ENCODE results near the gene PKIG. TPM values are rescaled to one million over a fixed set of nuclear protein-coding genes. Genes with fewer than 3 reads are reported as not detected.

Gene PKIG
- total and polyA plus RNA-seq, 10 of the 15 experiments (the other 5 are each of a cell fraction or from before 2014, with no cell fraction given), result 5.7 to 82.3 (median 39.7) TPM

DNA sequence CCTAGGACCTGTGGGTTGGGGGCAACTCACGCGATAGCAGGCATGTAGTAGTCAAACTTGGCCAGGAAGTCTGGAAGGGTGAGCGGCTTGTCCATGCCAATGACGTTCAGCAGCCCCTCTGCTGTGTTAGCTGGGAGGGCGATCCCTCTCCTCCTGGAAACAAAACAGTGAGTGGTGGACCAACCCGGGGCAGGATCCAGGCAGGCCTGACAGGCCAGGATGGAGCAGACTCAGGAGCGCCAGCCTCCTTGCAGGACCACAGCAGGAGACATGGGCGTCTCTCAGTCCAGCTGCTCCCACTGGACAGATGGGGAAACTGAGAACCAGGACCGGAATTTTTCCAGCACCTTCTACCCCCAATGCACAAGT lies 46.6 kb downstream of the PKIG start:
- Histone ChIP-seq H3K27me3 (replicated peaks in 1 of 2; ENCODE audit: control insufficient read depth in 2 of 2, insufficient read depth in 2 of 2, low read length in 1 of 2) (no peaks in the 10 kb centered on the region), H3K4me3 (no peak overlapping the region), H3K4me1 (ENCODE audit: control insufficient read depth, insufficient read depth, low read length) (no peaks in the 10 kb centered on the region), H2AFZ (ENCODE audit: control insufficient read depth, low read depth, low read length) (no peak overlapping the region), H3K27ac (ENCODE audit: control insufficient read depth, insufficient read depth) (no peak overlapping the region), H3K36me3 (ENCODE audit: control insufficient read depth in 2 of 2, insufficient read depth in 2 of 2, low read length in 1 of 2) (peaks cover 15 to 18% of the 10 kb centered on the region in 2 experiments), H3K79me2 (ENCODE audit: control insufficient read depth, insufficient read depth, low read length) (no peaks in the 10 kb centered on the region), H3K9ac (ENCODE audit: control insufficient read depth, insufficient read depth, low read length) (no peak overlapping the region), H3K4me2 (ENCODE audit: control insufficient read depth, insufficient read depth) (no peak overlapping the region), H4K20me1 (ENCODE audit: control insufficient read depth, insufficient read depth) (no peaks in the 10 kb centered on the region), H3K9me3 (replicated peaks; ENCODE audit: control insufficient read depth, insufficient read depth, low read length) (no peaks in the 10 kb centered on the region; the same call in 2 of the 3 replicates)
- DNase-seq (ENCODE audit: low read depth, low spot score) (no peak), ATAC-seq (no peak), FAIRE-seq (no peak)
- BruUV-seq (replicated peaks), result no TSS peak
- in situ Hi-C loops (cut with MboI) (no loop called here), intact Hi-C loops (cut with micrococcal nuclease; ENCODE audit: unreplicated experiment) (no loop called here)
- ChIA-PET RAD21 (ENCODE audit: unreplicated experiment) (no interaction called here), SMC1A (ENCODE audit: uncharacterized antibody, unreplicated experiment) (no interaction called here), POLR2A (interaction anchor here (0.5 kb wide), 1 partner anchor 38 kb away, joined by 5 read pairs; no protein-coding TSS in a partner anchor), CTCF (no interaction called here)
- WGBS (ENCODE audit: insufficient coverage, insufficient replicate concordance, low lambda C conversion rate, missing lambda C conversion rate), result 94% methylated on average over 9 of the region's 9 CpGs
- TF ChIP-seq ESRRA (IDR thresholded peaks at IDR 0.05; ENCODE audit: low read length), result no peak
- no peak for TF ChIP-seq CEBPZ (IDR thresholded peaks at IDR 0.05; ENCODE audit: low read depth, low read length)
- TF ChIP-seq SIN3A (IDR thresholded peaks at IDR 0.05; ENCODE audit: low read depth, low read length), result no peak
- no peak for TF ChIP-seq PAX8 (IDR thresholded peaks at IDR 0.05)
- no peak for TF ChIP-seq FOXK2 (IDR thresholded peaks at IDR 0.05)
- TF ChIP-seq RELA (IDR thresholded peaks at IDR 0.05; ENCODE audit: borderline replicate concordance, partially characterized antibody), result no peak
- TF ChIP-seq, protein P1, sequence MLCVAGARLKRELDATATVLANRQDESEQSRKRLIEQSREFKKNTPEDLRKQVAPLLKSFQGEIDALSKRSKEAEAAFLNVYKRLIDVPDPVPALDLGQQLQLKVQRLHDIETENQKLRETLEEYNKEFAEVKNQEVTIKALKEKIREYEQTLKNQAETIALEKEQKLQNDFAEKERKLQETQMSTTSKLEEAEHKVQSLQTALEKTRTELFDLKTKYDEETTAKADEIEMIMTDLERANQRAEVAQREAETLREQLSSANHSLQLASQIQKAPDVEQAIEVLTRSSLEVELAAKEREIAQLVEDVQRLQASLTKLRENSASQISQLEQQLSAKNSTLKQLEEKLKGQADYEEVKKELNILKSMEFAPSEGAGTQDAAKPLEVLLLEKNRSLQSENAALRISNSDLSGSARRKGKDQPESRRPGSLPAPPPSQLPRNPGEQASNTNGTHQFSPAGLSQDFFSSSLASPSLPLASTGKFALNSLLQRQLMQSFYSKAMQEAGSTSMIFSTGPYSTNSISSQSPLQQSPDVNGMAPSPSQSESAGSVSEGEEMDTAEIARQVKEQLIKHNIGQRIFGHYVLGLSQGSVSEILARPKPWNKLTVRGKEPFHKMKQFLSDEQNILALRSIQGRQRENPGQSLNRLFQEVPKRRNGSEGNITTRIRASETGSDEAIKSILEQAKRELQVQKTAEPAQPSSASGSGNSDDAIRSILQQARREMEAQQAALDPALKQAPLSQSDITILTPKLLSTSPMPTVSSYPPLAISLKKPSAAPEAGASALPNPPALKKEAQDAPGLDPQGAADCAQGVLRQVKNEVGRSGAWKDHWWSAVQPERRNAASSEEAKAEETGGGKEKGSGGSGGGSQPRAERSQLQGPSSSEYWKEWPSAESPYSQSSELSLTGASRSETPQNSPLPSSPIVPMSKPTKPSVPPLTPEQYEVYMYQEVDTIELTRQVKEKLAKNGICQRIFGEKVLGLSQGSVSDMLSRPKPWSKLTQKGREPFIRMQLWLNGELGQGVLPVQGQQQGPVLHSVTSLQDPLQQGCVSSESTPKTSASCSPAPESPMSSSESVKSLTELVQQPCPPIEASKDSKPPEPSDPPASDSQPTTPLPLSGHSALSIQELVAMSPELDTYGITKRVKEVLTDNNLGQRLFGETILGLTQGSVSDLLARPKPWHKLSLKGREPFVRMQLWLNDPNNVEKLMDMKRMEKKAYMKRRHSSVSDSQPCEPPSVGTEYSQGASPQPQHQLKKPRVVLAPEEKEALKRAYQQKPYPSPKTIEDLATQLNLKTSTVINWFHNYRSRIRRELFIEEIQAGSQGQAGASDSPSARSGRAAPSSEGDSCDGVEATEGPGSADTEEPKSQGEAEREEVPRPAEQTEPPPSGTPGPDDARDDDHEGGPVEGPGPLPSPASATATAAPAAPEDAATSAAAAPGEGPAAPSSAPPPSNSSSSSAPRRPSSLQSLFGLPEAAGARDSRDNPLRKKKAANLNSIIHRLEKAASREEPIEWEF (IDR thresholded peaks at IDR 0.05; ENCODE audit: insufficient replicate concordance, low read depth, low read length), result no peak
- TF ChIP-seq BHLHE40 (IDR thresholded peaks at IDR 0.05; ENCODE audit: borderline replicate concordance in 1 of 2, low read depth in 2 of 2, low read length in 1 of 2), result no peak
- no peak for TF ChIP-seq NBN (IDR thresholded peaks at IDR 0.05)
- no peak for TF ChIP-seq USF2 (IDR thresholded peaks at IDR 0.05; ENCODE audit: borderline replicate concordance, low read depth, low read length)
- no peak for TF ChIP-seq SMAD1 (IDR thresholded peaks at IDR 0.05; ENCODE audit: low read depth, partially characterized antibody)
- TF ChIP-seq POLR2AphosphoS5 (IDR thresholded peaks at IDR 0.05; ENCODE audit: low read length), result no peak
- TF ChIP-seq ZNF622 (IDR thresholded peaks at IDR 0.05), result no peak
- no peak for TF ChIP-seq ZBED1 (IDR thresholded peaks at IDR 0.05; ENCODE audit: borderline replicate concordance)
- no peak for TF ChIP-seq STAT3 (IDR thresholded peaks at IDR 0.05; ENCODE audit: low read depth, low read length)
- no peak for TF ChIP-seq WRNIP1 (IDR thresholded peaks at IDR 0.05; ENCODE audit: borderline replicate concordance, low read depth, low read length)
- TF ChIP-seq SREBF2 (IDR thresholded peaks at IDR 0.05; ENCODE audit: low read length), result no peak
